OCI-LY1 (cell line): ENCODE data around the gene PCAT6.

ENCODE experiments used
- H2AFZ ChIP-seq: fragments of 200-600 bp; sonication (generic), shearing (Covaris generic); 2 replicates; pipeline ENCODE4 v1.6.0; 2014; ENCODE audit warnings: antibody characterized with exemption, mild to moderate bottlenecking, low read length
- H3F3A ChIP-seq: fragments of 200-600 bp; sonication (generic), shearing (Covaris generic); 2 replicates; pipeline ENCODE4 v1.6.0; 2014; ENCODE audit warnings: mild to moderate bottlenecking, antibody characterized with exemption, low read length, moderate library complexity; ENCODE audit not compliant: insufficient read depth
- H3K27ac ChIP-seq: fragments of 200-600 bp; sonication (generic); 2 replicates; pipeline ENCODE4 v1.5.1; 2014; ENCODE audit warnings: low read length, mixed run types, mild to moderate bottlenecking, low read depth; ENCODE audit not compliant: poor library complexity, severe bottlenecking
- H3K27me3 ChIP-seq: fragments of 200-600 bp; sonication (generic); 2 replicates; pipeline ENCODE4 v1.6.0; 2014; ENCODE audit warnings: antibody characterized with exemption, mild to moderate bottlenecking, low read length, moderate library complexity; ENCODE audit not compliant: insufficient read depth
- H3K36me3 ChIP-seq: fragments of 200-600 bp; sonication (generic); 2 replicates; pipeline ENCODE4 v1.6.1; 2014; ENCODE audit warnings: mild to moderate bottlenecking, antibody characterized with exemption, low read length, moderate library complexity, mixed read lengths; ENCODE audit not compliant: insufficient read depth
- H3K4me1 ChIP-seq: fragments of 200-600 bp; sonication (generic); 2 replicates; pipeline ENCODE4 v1.5.1; 2014; ENCODE audit warnings: mild to moderate bottlenecking, low read length, moderate library complexity; ENCODE audit not compliant: insufficient read depth, severe bottlenecking
- H3K4me2 ChIP-seq: fragments of 200-600 bp; sonication (generic), shearing (Covaris generic); 2 replicates; pipeline ENCODE4 v1.6.1; 2014; ENCODE audit warnings: low read length
- H3K4me3 ChIP-seq: fragments of 200-600 bp; sonication (generic); 2 replicates; pipeline ENCODE4 v1.5.1; 2014; ENCODE audit warnings: low read length, low read depth, mild to moderate bottlenecking, mixed read lengths; ENCODE audit not compliant: poor library complexity, severe bottlenecking
- H3K79me2 ChIP-seq: fragments of 200-600 bp; shearing (Covaris generic); 2 replicates; pipeline ENCODE4 v1.6.1; 2016; ENCODE audit warnings: mixed run types, low read length, mixed read lengths; ENCODE audit not compliant: insufficient read depth
- H3K9ac ChIP-seq: fragments of 200-600 bp; sonication (generic), shearing (Covaris generic); 2 replicates; pipeline ENCODE4 v1.6.1; 2014; ENCODE audit warnings: mild to moderate bottlenecking, low read length, mixed read lengths
- H3K9me2 ChIP-seq: fragments of 200-600 bp; sonication (generic), shearing (Covaris generic); 2 replicates; pipeline ENCODE4 v1.6.1; 2014; ENCODE audit warnings: low read depth, mild to moderate bottlenecking, low read length, mixed read lengths
- H3K9me3 ChIP-seq: fragments of 200-600 bp; shearing (Covaris generic); 2 replicates; pipeline ENCODE4 v1.6.1; 2014; ENCODE audit warnings: low read length, mixed read lengths
- H4K20me1 ChIP-seq: fragments of 200-600 bp; sonication (generic), shearing (Covaris generic); 2 replicates; pipeline ENCODE4 v1.6.0; 2016; ENCODE audit warnings: mild to moderate bottlenecking, low read length; ENCODE audit not compliant: insufficient read depth
- EZH2 ChIP-seq: fragments of 200-600 bp; sonication (generic), shearing (Covaris generic); IDR thresholded peaks from 2 replicates; pipeline ENCODE4 v1.8.0; 2017; ENCODE audit warnings: borderline replicate concordance, mixed run types, mild to moderate bottlenecking, antibody characterized with exemption, low read length, moderate library complexity, mixed read lengths
- TF ChIP-seq, protein P1 (sequence below): fragments of 200-600 bp; sonication (generic), shearing (Covaris generic); IDR thresholded peaks from 2 replicates; pipeline ENCODE4 v1.5.1; 2017; ENCODE audit warnings: mild to moderate bottlenecking, antibody characterized with exemption, low read length, moderate library complexity, mixed read lengths

The PCAT6 gene

DNA sequence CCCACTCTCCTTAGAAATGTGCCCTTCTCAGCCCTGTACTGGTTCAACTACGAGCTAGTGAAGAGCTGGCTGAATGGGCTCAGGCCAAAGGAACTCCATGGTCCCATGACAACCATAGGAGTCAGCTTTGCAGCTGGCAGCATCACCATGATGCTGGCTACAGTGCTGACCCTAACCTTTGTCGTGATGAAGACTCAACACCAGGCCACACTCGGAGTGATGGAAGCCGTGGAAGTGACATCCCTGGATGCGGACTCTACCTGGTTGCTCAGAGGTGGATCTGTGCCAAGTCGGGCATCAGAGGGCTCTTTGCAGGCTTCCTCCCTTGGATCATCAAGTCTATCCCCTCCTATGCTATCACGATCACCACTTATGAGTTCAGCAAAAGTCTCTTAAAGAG lies 14.1 kb upstream of the PCAT6 start:
- no peaks in the 10 kb centered on the region for H3K79me2 ChIP-seq
- H3K4me3 ChIP-seq = no peak overlapping the region
- H3F3A ChIP-seq = no peaks in the 10 kb centered on the region
- no peaks in the 10 kb centered on the region for H3K9me3 ChIP-seq
- H3K9ac ChIP-seq = no peak overlapping the region
- no peak overlapping the region for H3K4me2 ChIP-seq
- TF ChIP-seq, protein P1, sequence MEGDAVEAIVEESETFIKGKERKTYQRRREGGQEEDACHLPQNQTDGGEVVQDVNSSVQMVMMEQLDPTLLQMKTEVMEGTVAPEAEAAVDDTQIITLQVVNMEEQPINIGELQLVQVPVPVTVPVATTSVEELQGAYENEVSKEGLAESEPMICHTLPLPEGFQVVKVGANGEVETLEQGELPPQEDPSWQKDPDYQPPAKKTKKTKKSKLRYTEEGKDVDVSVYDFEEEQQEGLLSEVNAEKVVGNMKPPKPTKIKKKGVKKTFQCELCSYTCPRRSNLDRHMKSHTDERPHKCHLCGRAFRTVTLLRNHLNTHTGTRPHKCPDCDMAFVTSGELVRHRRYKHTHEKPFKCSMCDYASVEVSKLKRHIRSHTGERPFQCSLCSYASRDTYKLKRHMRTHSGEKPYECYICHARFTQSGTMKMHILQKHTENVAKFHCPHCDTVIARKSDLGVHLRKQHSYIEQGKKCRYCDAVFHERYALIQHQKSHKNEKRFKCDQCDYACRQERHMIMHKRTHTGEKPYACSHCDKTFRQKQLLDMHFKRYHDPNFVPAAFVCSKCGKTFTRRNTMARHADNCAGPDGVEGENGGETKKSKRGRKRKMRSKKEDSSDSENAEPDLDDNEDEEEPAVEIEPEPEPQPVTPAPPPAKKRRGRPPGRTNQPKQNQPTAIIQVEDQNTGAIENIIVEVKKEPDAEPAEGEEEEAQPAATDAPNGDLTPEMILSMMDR = no peak
- no peak for TF ChIP-seq EZH2
- no peak overlapping the region for H2AFZ ChIP-seq
- H3K27me3 ChIP-seq = no peaks in the 10 kb centered on the region
- no peaks in the 10 kb centered on the region for H4K20me1 ChIP-seq
- H3K36me3 ChIP-seq = no peaks in the 10 kb centered on the region
- H3K27ac ChIP-seq = no peak overlapping the region
- no peaks in the 10 kb centered on the region for H3K4me1 ChIP-seq
- no peaks in the 10 kb centered on the region for H3K9me2 ChIP-seq

DNA sequence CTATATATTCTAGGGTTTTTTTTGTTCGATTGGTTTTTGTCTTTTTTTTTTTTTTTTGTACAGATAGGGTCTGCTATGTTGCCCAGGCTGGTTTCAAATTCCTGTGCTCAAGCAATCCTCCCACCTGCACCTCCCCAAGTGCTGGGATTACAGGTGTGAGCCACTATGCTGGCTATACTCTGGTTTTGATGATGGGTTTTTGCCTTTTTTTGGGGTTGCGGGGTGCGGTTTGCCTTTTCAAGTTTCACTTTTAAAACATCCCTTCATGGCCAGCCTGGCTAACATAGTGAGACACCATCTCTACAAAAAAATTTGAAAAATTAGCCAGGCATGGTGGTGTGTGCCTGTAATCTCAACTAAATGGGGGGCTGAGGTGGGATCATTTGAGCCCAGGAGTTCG lies 12.5 kb upstream of the PCAT6 start:
- H3K9me3 ChIP-seq = no peaks in the 10 kb centered on the region
- no peak overlapping the region for H3K27ac ChIP-seq
- no peaks in the 10 kb centered on the region for H3K9me2 ChIP-seq
- no peak overlapping the region for H3K4me2 ChIP-seq
- TF ChIP-seq EZH2 = no peak
- TF ChIP-seq, protein P1 = no peak
- no peaks in the 10 kb centered on the region for H3K4me1 ChIP-seq
- no peak overlapping the region for H2AFZ ChIP-seq
- no peaks in the 10 kb centered on the region for H4K20me1 ChIP-seq
- no peaks in the 10 kb centered on the region for H3K36me3 ChIP-seq
- H3K9ac ChIP-seq = no peak overlapping the region
- no peaks in the 10 kb centered on the region for H3K27me3 ChIP-seq
- H3F3A ChIP-seq = no peaks in the 10 kb centered on the region
- H3K79me2 ChIP-seq = no peaks in the 10 kb centered on the region
- no peak overlapping the region for H3K4me3 ChIP-seq

- H3K9ac ChIP-seq = no peak overlapping the region
- H3K4me3 ChIP-seq = no peak overlapping the region
- no peak overlapping the region for H3K27ac ChIP-seq
- H3F3A ChIP-seq = no peaks in the 10 kb centered on the region
- H3K9me2 ChIP-seq = no peaks in the 10 kb centered on the region
- H3K9me3 ChIP-seq = no peaks in the 10 kb centered on the region
- no peaks in the 10 kb centered on the region for H4K20me1 ChIP-seq
- H2AFZ ChIP-seq = no peak overlapping the region
- no peak for TF ChIP-seq EZH2
- TF ChIP-seq, protein P1 = no peak
- H3K27me3 ChIP-seq = no peaks in the 10 kb centered on the region
- H3K36me3 ChIP-seq = no peaks in the 10 kb centered on the region
- H3K79me2 ChIP-seq = no peaks in the 10 kb centered on the region
- H3K4me2 ChIP-seq = no peak overlapping the region
- no peaks in the 10 kb centered on the region for H3K4me1 ChIP-seq
These were observed 11.9 kb upstream of the PCAT6 start for GRCh38 chr1:202798792-202799331.
